Stimulated activated naive B cell treated with anti-CD40 and anti-IgM and Interleukin-4, amounts not matched to agents 10 μg/mL and 1 μg/mL and 100 μg/mL, for 72 hours (primary cell): ENCODE results near the gene ANKRD6.
A peak's percentile ranks its signal among the peaks of the same experiment; 100 is the strongest.

Source experiments
- ATAC-seq, 2 donors: fragments of 150-1000 bp; cut with Tn5 transposase; replicated peaks; 2 replicates each; pipeline ENCODE4 v1.10.0; 2021; ENCODE audit warnings: moderate library complexity in 1 of 2
- DNase-seq: peaks from one replicate; pipeline ENCODE4 v3.0.0; 2021
- H3K27ac Mint-ChIP-seq: one replicate; pipeline ENCODE4 v1.8.0; 2022; ENCODE audit warnings: mild to moderate bottlenecking, mixed read lengths
- H3K27me3 Mint-ChIP-seq, 2 donors: one replicate each; pipeline ENCODE4 v1.8.0; 2022; ENCODE audit warnings: mixed read lengths in 2 of 2
- H3K36me3 Mint-ChIP-seq, 2 donors: one replicate each; pipeline ENCODE4 v1.8.0; 2022; ENCODE audit warnings: mixed read lengths in 2 of 2, mild to moderate bottlenecking in 1 of 2
- H3K4me1 Mint-ChIP-seq, 2 donors: one replicate each; pipeline ENCODE4 v1.8.0; 2022; ENCODE audit warnings: mixed read lengths in 2 of 2, mild to moderate bottlenecking in 1 of 2
- H3K4me3 Mint-ChIP-seq, 2 donors: one replicate each; pipeline ENCODE4 v1.8.0; 2022; ENCODE audit warnings: mild to moderate bottlenecking in 2 of 2, mixed read lengths in 2 of 2, moderate library complexity in 1 of 2
- H3K9me3 Mint-ChIP-seq, 2 donors: one replicate each; pipeline ENCODE4 v1.8.0; 2022; ENCODE audit warnings: mixed read lengths in 2 of 2, mild to moderate bottlenecking in 1 of 2

ANKRD6 gene

GRCh38 chr6:89562093-89562973 lies 129.4 kb downstream of the ANKRD6 start:
- DNase-seq (no peak), ATAC-seq (no peak)
- no peak overlapping the region for H3K4me3 Mint-ChIP-seq
- H3K4me1 Mint-ChIP-seq: no peaks in the 10 kb centered on the region
- H3K27ac Mint-ChIP-seq: no peak overlapping the region
- H3K27me3 Mint-ChIP-seq: peaks cover 3 to 6% of the 10 kb centered on the region in 2 donors
- peaks cover 1 to 2% of the 10 kb centered on the region in 2 donors for H3K9me3 Mint-ChIP-seq
- peaks cover under 1 to 3% of the 10 kb centered on the region in 2 donors for H3K36me3 Mint-ChIP-seq

GRCh38 chr6:89563866-89564265 lies 130.9 kb downstream of the ANKRD6 start:
- no peak overlapping the region for H3K27ac Mint-ChIP-seq
- peaks cover 0 to 6% of the 10 kb centered on the region in 2 donors for H3K27me3 Mint-ChIP-seq
- H3K4me1 Mint-ChIP-seq: no peaks in the 10 kb centered on the region
- peaks cover 0 to 2% of the 10 kb centered on the region in 2 donors for H3K36me3 Mint-ChIP-seq
- DNase-seq (no peak), ATAC-seq (no peak)
- no peaks in the 10 kb centered on the region for H3K9me3 Mint-ChIP-seq
- no peak overlapping the region for H3K4me3 Mint-ChIP-seq

- Mint-ChIP-seq H3K4me1 (no peaks in the 10 kb centered on the region), H3K9me3 (no peaks in the 10 kb centered on the region), H3K36me3 (peaks cover 0 to 2% of the 10 kb centered on the region in 2 donors), H3K4me3 (no peak overlapping the region), H3K27me3 (no peaks in the 10 kb centered on the region), H3K27ac (no peak overlapping the region)
- DNase-seq (no peak), ATAC-seq (no peak)
These were observed 131.9 kb downstream of the ANKRD6 start for GRCh38 chr6:89564752-89565427.

- H3K4me3 Mint-ChIP-seq: no peak overlapping the region
- no peak for ATAC-seq
- no peak overlapping the region for H3K27ac Mint-ChIP-seq
- H3K36me3 Mint-ChIP-seq: peaks cover 2% of the 10 kb centered on the region in 2 donors
- no peaks in the 10 kb centered on the region for H3K27me3 Mint-ChIP-seq
- H3K4me1 Mint-ChIP-seq: peaks cover 0 to 4% of the 10 kb centered on the region in 2 donors
- peaks cover 0 to under 1% of the 10 kb centered on the region in 2 donors for H3K9me3 Mint-ChIP-seq
- no peak for DNase-seq
These were observed 133.3 kb downstream of the ANKRD6 start for GRCh38 chr6:89566008-89566800.

- ATAC-seq (no peak), DNase-seq (no peak)
- H3K36me3 Mint-ChIP-seq: peaks cover 2% of the 10 kb centered on the region in 2 donors
- peaks cover 0 to 4% of the 10 kb centered on the region in 2 donors for H3K4me1 Mint-ChIP-seq
- no peaks in the 10 kb centered on the region for H3K27me3 Mint-ChIP-seq
- no peak overlapping the region for H3K27ac Mint-ChIP-seq
- peaks cover 0 to 2% of the 10 kb centered on the region in 2 donors for H3K9me3 Mint-ChIP-seq
- H3K4me3 Mint-ChIP-seq: no peak overlapping the region
These were observed 134.1 kb downstream of the ANKRD6 start for GRCh38 chr6:89566930-89567629.

GRCh38 chr6:89567630-89568390 lies 134.9 kb downstream of the ANKRD6 start:
- H3K4me3 Mint-ChIP-seq: no peak overlapping the region
- no peaks in the 10 kb centered on the region for H3K27me3 Mint-ChIP-seq
- H3K4me1 Mint-ChIP-seq: peaks cover 0 to 4% of the 10 kb centered on the region in 2 donors
- no peak for ATAC-seq
- no peak for DNase-seq
- peaks cover 0 to 2% of the 10 kb centered on the region in 2 donors for H3K36me3 Mint-ChIP-seq
- no peak overlapping the region for H3K27ac Mint-ChIP-seq
- H3K9me3 Mint-ChIP-seq: peaks cover 0 to 2% of the 10 kb centered on the region in 2 donors

- no peak for DNase-seq
- peak; percentile 62 to 66 for ATAC-seq
- peaks cover 0 to 6% of the 10 kb centered on the region in 2 donors for H3K27me3 Mint-ChIP-seq
- H3K4me3 Mint-ChIP-seq: no peak overlapping the region
- peaks cover 7 to 20% of the 10 kb centered on the region in 2 donors for H3K4me1 Mint-ChIP-seq
- H3K9me3 Mint-ChIP-seq: peaks cover 0 to 2% of the 10 kb centered on the region in 2 donors
- H3K27ac Mint-ChIP-seq: no peak overlapping the region
- peaks cover 2 to 7% of the 10 kb centered on the region in 2 donors for H3K36me3 Mint-ChIP-seq
These were observed 142.1 kb downstream of the ANKRD6 start for GRCh38 chr6:89574910-89575561.

- ATAC-seq (peak; percentile 39 to 44), DNase-seq (no peak)
- H3K27ac Mint-ChIP-seq: no peak overlapping the region
- peaks cover 0 to 6% of the 10 kb centered on the region in 2 donors for H3K27me3 Mint-ChIP-seq
- H3K4me1 Mint-ChIP-seq: peaks cover 7 to 17% of the 10 kb centered on the region in 2 donors
- H3K4me3 Mint-ChIP-seq: no peak overlapping the region
- H3K36me3 Mint-ChIP-seq: peaks cover 2 to 5% of the 10 kb centered on the region in 2 donors
- peaks cover 0 to 2% of the 10 kb centered on the region in 2 donors for H3K9me3 Mint-ChIP-seq
These were observed 142.6 kb downstream of the ANKRD6 start for GRCh38 chr6:89575562-89575960.

- Mint-ChIP-seq H3K4me3 (no peak overlapping the region), H3K9me3 (no peaks in the 10 kb centered on the region), H3K27ac (no peak overlapping the region), H3K27me3 (peaks cover 0 to 6% of the 10 kb centered on the region in 2 donors), H3K36me3 (peaks cover 2 to 9% of the 10 kb centered on the region in 2 donors), H3K4me1 (peaks cover 14 to 19% of the 10 kb centered on the region in 2 donors)
- ATAC-seq: no peak
- DNase-seq: no peak
These were observed 148.2 kb downstream of the ANKRD6 start for GRCh38 chr6:89580997-89581666.

GRCh38 chr6:89581689-89582088 lies 148.7 kb downstream of the ANKRD6 start:
- Mint-ChIP-seq H3K4me1 (peaks cover 14 to 18% of the 10 kb centered on the region in 2 donors), H3K27me3 (peaks cover 0 to 2% of the 10 kb centered on the region in 2 donors), H3K27ac (no peak overlapping the region), H3K4me3 (no peak overlapping the region), H3K9me3 (no peaks in the 10 kb centered on the region), H3K36me3 (peaks cover under 1 to 6% of the 10 kb centered on the region in 2 donors)
- DNase-seq (no peak), ATAC-seq (no peak)

- H3K9me3 Mint-ChIP-seq: no peaks in the 10 kb centered on the region
- H3K4me3 Mint-ChIP-seq: no peak overlapping the region
- H3K36me3 Mint-ChIP-seq: peaks cover 0 to 5% of the 10 kb centered on the region in 2 donors
- H3K4me1 Mint-ChIP-seq: peaks cover 14 to 18% of the 10 kb centered on the region in 2 donors
- peak overlapping the region; percentile 4 for H3K27ac Mint-ChIP-seq
- no peaks in the 10 kb centered on the region for H3K27me3 Mint-ChIP-seq
- DNase-seq (peak; percentile 24), ATAC-seq (peak; percentile 88 to 94)
These were observed 149.8 kb downstream of the ANKRD6 start for GRCh38 chr6:89582669-89583325.

- ATAC-seq (peak; percentile 21 to 26), DNase-seq (no peak)
- Mint-ChIP-seq H3K36me3 (peaks cover 0 to 5% of the 10 kb centered on the region in 2 donors), H3K27ac (no peak overlapping the region), H3K4me1 (peaks cover 14 to 18% of the 10 kb centered on the region in 2 donors), H3K9me3 (no peaks in the 10 kb centered on the region), H3K27me3 (no peaks in the 10 kb centered on the region), H3K4me3 (no peak overlapping the region)
These were observed 150.6 kb downstream of the ANKRD6 start for GRCh38 chr6:89583559-89583958.
